ENCODE data around the gene MRPL28. TPM values are rescaled to one million over a fixed set of nuclear protein-coding genes. Genes with fewer than 3 reads are reported as not detected.

MRPL28 gene
- polyA plus RNA-seq, 4 donors = 68.4 to 92.6 (median 70.9) TPM

GRCh38 chr16:322476-323143, 47.7 kb downstream of the MRPL28 start:
- DNase-seq (ENCODE audit: low read depth in 4 of 4, low spot score in 3 of 4) = no peak

- DNase-seq (ENCODE audit: low read depth in 4 of 4, low spot score in 3 of 4) = no peak
These were observed 48.8 kb downstream of the MRPL28 start for GRCh38 chr16:321532-321931.

GRCh38 chr16:320206-320605, 50.1 kb downstream of the MRPL28 start:
- DNase-seq (ENCODE audit: low read depth in 4 of 4, low spot score in 3 of 4) = no peak

GRCh38 chr16:318628-319027, 51.7 kb downstream of the MRPL28 start:
- no peak for DNase-seq (ENCODE audit: low read depth in 4 of 4, low spot score in 3 of 4)

- no peak for DNase-seq (ENCODE audit: low read depth in 4 of 4, low spot score in 3 of 4)
These were observed 52.8 kb downstream of the MRPL28 start for GRCh38 chr16:317583-317982.

Other genes with a start within 250 kb of the MRPL28 start
- 10 to 100 TPM; 26.4 to 32.2 (median 29.6) TPM for gene NPRL3, start 231.9 kb downstream of the MRPL28 start, polyA plus RNA-seq (ENCODE audit: insufficient read length in 4 of 4)
- 1 to 10 TPM in 2 of 4 donors, under 1 TPM in 2; 0.37 to 4.2 (median 1.7) TPM for gene HBZ, start 217.9 kb downstream of the MRPL28 start, polyA plus RNA-seq (ENCODE audit: insufficient read length in 4 of 4)
- gene HBM, start 204.6 kb downstream of the MRPL28 start, polyA plus RNA-seq (ENCODE audit: insufficient read length in 4 of 4) = 1 to 10 TPM; 2.1 to 5.7 (median 3.7) TPM
- 1,000 to 10,000 TPM in 3 of 4 donors, 100 to 1,000 TPM in 1; 794 to 1,266 (median 1,092) TPM for gene HBA2, start 197.7 kb downstream of the MRPL28 start, polyA plus RNA-seq (ENCODE audit: insufficient read length in 4 of 4)
- gene HBA1, start 193.9 kb downstream of the MRPL28 start, polyA plus RNA-seq (ENCODE audit: insufficient read length in 4 of 4) = 100 to 1,000 TPM; 530 to 845 (median 681) TPM
- gene HBQ1, start 190.1 kb downstream of the MRPL28 start, polyA plus RNA-seq (ENCODE audit: insufficient read length in 4 of 4) = under 1 TPM; 0.51 to 0.90 (median 0.78) TPM
- 100 to 1,000 TPM; 104 to 141 (median 122) TPM for gene LUC7L, start 141.1 kb downstream of the MRPL28 start, polyA plus RNA-seq (ENCODE audit: insufficient read length in 4 of 4)
- 10 to 100 TPM; 75.5 to 88.2 (median 81.5) TPM for gene FAM234A, start 135.7 kb downstream of the MRPL28 start, polyA plus RNA-seq (ENCODE audit: insufficient read length in 4 of 4)
- gene RGS11, start 94.6 kb downstream of the MRPL28 start, polyA plus RNA-seq (ENCODE audit: insufficient read length in 4 of 4) = 1 to 10 TPM in 3 of 4 donors, under 1 TPM in 1; 0.68 to 2.8 (median 1.9) TPM
- gene ARHGDIG, start 89.9 kb downstream of the MRPL28 start, polyA plus RNA-seq (ENCODE audit: insufficient read length in 4 of 4) = 1 to 10 TPM; 1.9 to 5.6 (median 3.5) TPM
- gene PDIA2, start 87.4 kb downstream of the MRPL28 start, polyA plus RNA-seq (ENCODE audit: insufficient read length in 4 of 4) = 1 to 10 TPM in 2 of 4 donors, under 1 TPM in 2; 0.53 to 2.0 (median 1.2) TPM
- 10 to 100 TPM; 16.9 to 23.0 (median 17.6) TPM for gene AXIN1, start 17.8 kb downstream of the MRPL28 start, polyA plus RNA-seq (ENCODE audit: insufficient read length in 4 of 4)
- gene PGAP6, start 11.4 kb upstream of the MRPL28 start, polyA plus RNA-seq (ENCODE audit: insufficient read length in 4 of 4) = 10 to 100 TPM; 56.8 to 71.3 (median 58.8) TPM
- 100 to 1,000 TPM; 110 to 143 (median 117) TPM for gene NME4, start 26.7 kb upstream of the MRPL28 start, polyA plus RNA-seq (ENCODE audit: insufficient read length in 4 of 4)
- 10 to 100 TPM; 17.8 to 40.4 (median 32.2) TPM for gene DECR2, start 31.3 kb upstream of the MRPL28 start, polyA plus RNA-seq (ENCODE audit: insufficient read length in 4 of 4)
- 100 to 1,000 TPM in 1 of 4 donors, 10 to 100 TPM in 3; 72.7 to 100 (median 91.3) TPM for gene RAB11FIP3, start 55.1 kb upstream of the MRPL28 start, polyA plus RNA-seq (ENCODE audit: insufficient read length in 4 of 4)
- gene CAPN15, start 157.2 kb upstream of the MRPL28 start, polyA plus RNA-seq (ENCODE audit: insufficient read length in 4 of 4) = 10 to 100 TPM; 23.1 to 35.7 (median 26.3) TPM
- gene PRR35, start 189.9 kb upstream of the MRPL28 start, polyA plus RNA-seq (ENCODE audit: insufficient read length in 4 of 4) = 10 to 100 TPM; 10.5 to 18.4 (median 11.0) TPM
- gene NHLRC4, start 196.5 kb upstream of the MRPL28 start, polyA plus RNA-seq (ENCODE audit: insufficient read length in 4 of 4) = 1 to 10 TPM; 7.2 to 9.9 (median 8.0) TPM
- 10 to 100 TPM; 54.7 to 75.4 (median 65.0) TPM for gene PIGQ, start 199.4 kb upstream of the MRPL28 start, polyA plus RNA-seq (ENCODE audit: insufficient read length in 4 of 4)
- 10 to 100 TPM; 17.1 to 28.6 (median 19.9) TPM for gene RAB40C, start 219.5 kb upstream of the MRPL28 start, polyA plus RNA-seq (ENCODE audit: insufficient read length in 4 of 4)